HG03025 (cell line): ENCODE measurements around the gene SGTA.

ENCODE experiments used
- ATAC-seq: cut with Tn5 transposase; IDR thresholded peaks from one replicate; pipeline ENCODE4 v1.9.1; 2021; ENCODE audit warnings: mild to moderate bottlenecking, moderate library complexity; ENCODE audit not compliant: unreplicated experiment, low FRiP score

The SGTA gene

DNA sequence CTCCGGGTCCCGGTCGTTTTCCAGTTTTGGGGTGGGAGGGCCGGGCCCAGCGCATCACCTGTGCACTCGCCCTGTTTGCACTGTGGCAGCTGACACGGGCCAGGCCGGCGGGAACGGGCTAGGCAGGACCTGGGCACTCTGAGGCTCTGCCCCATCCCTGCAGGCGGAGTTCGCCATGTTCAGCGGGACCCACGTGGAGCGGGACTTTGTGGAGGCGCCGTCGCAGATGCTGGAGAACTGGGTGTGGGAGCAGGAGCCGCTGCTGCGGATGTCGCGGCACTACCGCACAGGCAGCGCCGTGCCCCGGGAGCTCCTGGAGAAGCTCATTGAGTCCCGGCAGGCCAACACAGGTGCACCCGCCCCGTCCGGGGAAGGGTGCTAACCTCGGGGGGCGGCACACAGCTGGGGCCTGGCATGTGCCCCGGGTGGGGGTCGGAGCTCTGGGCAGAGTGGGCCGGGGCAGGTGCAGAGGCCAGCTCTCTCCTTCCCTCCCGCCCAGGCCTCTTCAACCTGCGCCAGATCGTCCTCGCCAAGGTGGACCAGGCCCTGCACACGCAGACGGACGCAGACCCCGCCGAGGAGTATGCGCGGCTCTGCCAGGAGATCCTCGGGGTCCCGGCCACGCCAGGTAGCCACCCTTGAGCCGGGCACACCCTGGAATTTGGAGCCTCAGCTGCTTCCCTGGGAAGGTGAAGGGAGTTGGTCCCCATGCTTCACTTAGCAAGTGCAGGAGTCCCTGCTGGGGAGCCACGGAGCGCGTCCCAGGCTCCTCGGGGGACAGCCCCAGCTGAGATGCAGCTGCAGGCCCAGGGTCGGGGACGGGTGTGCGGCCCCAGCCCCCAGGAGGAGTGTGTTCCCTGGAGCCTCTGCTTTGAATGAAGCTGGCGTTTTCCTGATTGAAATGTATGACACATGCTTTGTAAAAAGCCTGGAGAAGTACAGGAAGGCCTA is 27.3 kb upstream of the SGTA start:
- ATAC-seq, result no peak

- ATAC-seq, result no peak
These were observed 26.5 kb upstream of the SGTA start for GRCh38 chr19:2809387-2810140.

- no peak for ATAC-seq
These were observed 25.3 kb upstream of the SGTA start for GRCh38 chr19:2808129-2808941.

GRCh38 chr19:2807379-2808128 is 24.5 kb upstream of the SGTA start:
- ATAC-seq, result no peak

GRCh38 chr19:2806736-2807378 is 23.8 kb upstream of the SGTA start:
- no peak for ATAC-seq

GRCh38 chr19:2805991-2806649 is 23.0 kb upstream of the SGTA start:
- no peak for ATAC-seq

DNA sequence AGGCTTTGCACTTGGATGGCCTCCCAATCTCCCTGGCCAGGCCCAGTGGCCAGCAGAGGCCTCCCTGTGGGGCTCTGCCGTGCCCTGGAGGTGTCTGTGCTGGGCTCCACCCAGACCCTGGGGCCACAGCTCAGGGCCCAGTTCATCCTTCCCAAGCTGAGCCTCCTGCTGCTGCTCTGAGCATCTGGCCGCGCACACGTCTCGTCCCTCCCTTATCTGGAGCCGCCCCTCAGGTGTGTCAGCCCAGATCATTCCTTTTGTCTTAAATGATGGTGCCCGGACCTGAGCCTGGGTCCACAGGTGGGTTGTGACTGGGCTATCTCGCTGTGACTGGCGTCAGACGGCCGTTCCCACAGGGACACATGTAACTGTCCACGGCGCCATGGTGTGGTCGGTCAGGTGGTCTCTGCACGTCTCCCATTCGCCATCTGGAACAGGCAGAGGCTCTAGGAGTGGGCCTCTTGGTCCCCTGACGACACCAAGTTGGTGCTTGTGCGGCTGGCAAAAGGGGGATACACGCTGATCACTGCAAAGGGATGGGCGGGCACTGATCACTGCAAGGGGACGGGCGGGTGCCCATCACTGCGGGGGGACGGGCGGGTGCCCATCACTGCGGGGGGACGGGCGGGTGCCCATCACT is 22.3 kb upstream of the SGTA start:
- ATAC-seq, result no peak

DNA sequence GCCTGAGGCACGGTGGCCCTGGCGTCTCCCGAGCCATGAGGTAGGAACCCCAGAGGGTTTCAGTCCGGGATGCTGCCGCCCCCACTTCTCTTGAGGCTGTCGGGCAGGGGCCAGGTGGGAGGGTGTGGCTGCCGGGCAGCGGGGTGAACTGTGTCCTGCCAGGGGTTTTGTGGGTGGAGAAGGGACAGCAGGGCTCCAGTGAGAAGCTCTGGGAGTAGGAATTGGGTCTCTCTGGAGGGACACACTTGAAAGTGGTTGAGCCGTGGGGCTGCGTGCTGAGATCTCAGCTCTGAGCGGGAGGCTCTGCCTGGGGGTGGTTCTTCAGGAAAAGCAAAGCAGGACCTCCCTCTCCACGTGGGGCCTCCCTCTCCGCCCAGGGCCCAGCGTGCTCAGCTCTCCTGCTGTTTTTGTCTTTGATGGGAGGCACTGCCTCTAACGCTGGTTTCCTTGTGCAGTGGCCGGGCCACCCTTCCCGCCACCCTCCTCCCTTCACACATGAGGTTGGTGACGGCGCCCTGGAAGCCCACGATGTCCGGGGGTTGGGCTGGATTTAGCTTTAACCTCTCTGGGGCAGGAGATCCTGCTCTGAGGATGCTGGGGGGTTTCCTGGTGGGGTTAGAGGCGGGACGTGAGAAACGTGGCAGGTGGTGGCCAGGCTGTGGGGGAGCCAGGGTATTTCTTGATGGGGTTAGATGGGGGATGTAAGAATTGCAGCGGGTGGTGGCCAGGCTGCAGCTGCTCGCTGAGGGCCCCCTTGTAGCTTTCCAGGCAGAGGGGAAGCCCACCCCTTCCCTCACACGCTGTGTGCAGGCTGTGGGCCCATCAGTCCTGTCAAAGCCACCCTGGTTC is 21.3 kb upstream of the SGTA start:
- ATAC-seq, result no peak

- no peak for ATAC-seq
These were observed 20.5 kb upstream of the SGTA start for GRCh38 chr19:2803486-2804155.

GRCh38 chr19:2802826-2803225 is 19.8 kb upstream of the SGTA start:
- no peak for ATAC-seq

GRCh38 chr19:2800506-2800905 is 17.4 kb upstream of the SGTA start:
- ATAC-seq, result no peak

- no peak for ATAC-seq
These were observed 16.4 kb upstream of the SGTA start for GRCh38 chr19:2799273-2800020.

DNA sequence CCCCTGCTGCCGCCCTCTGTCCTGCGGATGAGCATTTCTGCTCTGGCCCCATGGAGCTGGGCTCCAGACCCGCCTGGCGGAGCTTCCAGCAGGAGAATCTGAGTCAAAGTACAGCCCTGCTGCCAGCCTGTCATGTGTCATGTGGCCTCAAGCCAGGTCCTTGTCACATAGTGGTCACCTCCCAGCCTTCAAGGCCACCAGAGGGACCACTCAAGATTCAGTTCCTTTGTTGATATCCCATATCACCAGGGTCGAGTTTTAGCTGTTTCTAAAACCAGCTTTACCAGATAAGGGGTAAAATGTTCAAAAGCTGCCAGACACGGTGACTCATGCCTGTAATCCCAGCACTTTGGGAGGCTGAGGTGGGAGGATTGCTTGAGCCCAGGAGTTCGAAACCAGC is 15.7 kb upstream of the SGTA start:
- no peak for ATAC-seq

- ATAC-seq, result no peak
These were observed 15.1 kb upstream of the SGTA start for GRCh38 chr19:2798158-2798685.

- ATAC-seq, result no peak
These were observed 14.2 kb upstream of the SGTA start for GRCh38 chr19:2797280-2797679.

DNA sequence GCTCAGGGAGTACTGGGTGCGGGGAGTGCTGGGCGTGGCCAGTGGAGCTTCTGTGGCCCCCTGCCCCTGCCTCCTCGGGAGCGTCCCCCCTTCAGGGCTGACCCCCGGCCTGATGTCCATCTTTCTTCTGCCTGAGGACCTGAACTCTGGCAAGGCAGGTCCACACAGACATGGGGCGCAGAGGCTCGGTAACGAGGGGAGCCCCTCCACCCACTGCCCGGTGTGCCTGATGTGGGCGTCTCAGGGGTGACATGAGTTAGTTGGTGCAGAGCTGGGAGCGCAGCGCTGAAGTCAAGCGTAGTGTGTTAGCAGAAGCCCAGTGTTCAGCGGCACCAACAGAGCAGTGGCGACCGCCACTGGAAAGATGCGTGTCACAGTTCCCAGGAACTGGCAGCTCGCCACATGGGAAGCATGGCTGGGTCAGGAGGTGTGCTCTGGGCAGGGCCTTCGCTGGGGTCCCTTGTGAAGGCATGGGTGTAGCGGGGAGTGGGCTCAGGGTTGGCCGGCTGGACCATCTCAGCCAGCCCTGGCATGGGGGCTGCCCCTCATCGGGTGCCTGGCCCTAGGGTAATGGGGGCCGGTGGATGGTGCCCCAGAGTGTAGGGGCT is 13.7 kb upstream of the SGTA start:
- no peak for ATAC-seq
